SK-N-SH treated with all-trans-retinoic acid at 6 μM for 48 hours (cell line): ENCODE measurements around the gene COG8.

Source experiments
- ATAC-seq: fragments of 200-7000 bp; cut with Tn5 transposase; 3 replicates; pipeline ENCODE4 v1.9.1; 2020; ENCODE audit warnings: mild to moderate bottlenecking, moderate library complexity
- ARNTL ChIP-seq: fragments of 450-650 bp; formaldehyde crosslinking; IDR thresholded peaks from 2 replicates; pipeline ENCODE4 v1.5.0; 2020; ENCODE audit warnings: low read depth, mild to moderate bottlenecking, moderate library complexity, borderline replicate concordance
- BACH2 ChIP-seq: fragments of 250-450 bp; sonication (Bioruptor Pico); IDR thresholded peaks from 2 replicates; pipeline ENCODE4 v1.9.0; 2021; ENCODE audit warnings: mild to moderate bottlenecking, borderline replicate concordance
- CSDC2 ChIP-seq: fragments of 250-450 bp; sonication (Bioruptor Pico); IDR thresholded peaks from 2 replicates; pipeline ENCODE4 v1.5.0; 2020; ENCODE audit warnings: mild to moderate bottlenecking, moderate library complexity
- GLIS3 ChIP-seq: fragments of 250-450 bp; sonication (Bioruptor Pico); IDR thresholded peaks from 2 replicates; pipeline ENCODE4 v1.5.0; 2020; ENCODE audit warnings: mild to moderate bottlenecking, moderate library complexity
- ISL1 ChIP-seq: fragments of 250-450 bp; sonication (Bioruptor Pico); IDR thresholded peaks from 2 replicates; pipeline ENCODE4 v2.1.2; 2022; ENCODE audit warnings: mild to moderate bottlenecking, moderate library complexity
- OSR1 ChIP-seq: fragments of 250-450 bp; sonication (Bioruptor Pico); IDR thresholded peaks from 2 replicates; pipeline ENCODE4 v1.8.0; 2022; ENCODE audit warnings: moderate library complexity, mild to moderate bottlenecking, inconsistent platforms
- PATZ1 ChIP-seq: fragments of 250-450 bp; sonication (Bioruptor Pico); IDR thresholded peaks from 2 replicates; pipeline ENCODE4 v1.8.0; 2020; ENCODE audit warnings: mild to moderate bottlenecking, moderate library complexity, borderline replicate concordance
- RARB ChIP-seq: fragments of 250-450 bp; sonication (Bioruptor Pico); IDR thresholded peaks from 2 replicates; pipeline ENCODE4 v1.8.0; 2021; ENCODE audit warnings: mild to moderate bottlenecking, moderate library complexity
- SNAI2 ChIP-seq: fragments of 250-450 bp; sonication (Bioruptor Pico); IDR thresholded peaks from 2 replicates; pipeline ENCODE4 v1.5.0; 2020; ENCODE audit warnings: mild to moderate bottlenecking, moderate library complexity
- TCF4 ChIP-seq: fragments of 250-450 bp; sonication (Bioruptor Pico); IDR thresholded peaks from 2 replicates; pipeline ENCODE4 v1.8.0; 2021; ENCODE audit warnings: mild to moderate bottlenecking, moderate library complexity, borderline replicate concordance
- TOX ChIP-seq: fragments of 250-450 bp; sonication (Bioruptor Pico); IDR thresholded peaks from 2 replicates; pipeline ENCODE4 v1.8.0; 2021; ENCODE audit warnings: mild to moderate bottlenecking, moderate library complexity, borderline replicate concordance
- TSHZ2 ChIP-seq: fragments of 250-450 bp; sonication (Bioruptor Pico); IDR thresholded peaks from 2 replicates; pipeline ENCODE4 v1.5.0; 2020; ENCODE audit warnings: mild to moderate bottlenecking, moderate library complexity
- ZC3H10 ChIP-seq: fragments of 250-450 bp; sonication (Bioruptor Pico); IDR thresholded peaks from 2 replicates; pipeline ENCODE4 v1.5.1; 2021; ENCODE audit warnings: mild to moderate bottlenecking, moderate library complexity
- ZFP3 ChIP-seq: fragments of 250-450 bp; sonication (Bioruptor Pico); IDR thresholded peaks from 2 replicates; pipeline ENCODE4 v1.5.0; 2020; ENCODE audit warnings: mild to moderate bottlenecking, moderate library complexity
- ZFP30 ChIP-seq: fragments of 450-650 bp; formaldehyde crosslinking; IDR thresholded peaks from 2 replicates; pipeline ENCODE4 v1.5.0; 2022; ENCODE audit warnings: mild to moderate bottlenecking, moderate library complexity
- ZNF565 ChIP-seq: fragments of 450-650 bp; formaldehyde crosslinking; conservative IDR thresholded peaks from 2 replicates; pipeline ENCODE4 v1.5.0; 2020; ENCODE audit warnings: low read depth, mild to moderate bottlenecking, moderate library complexity
- ZNF70 ChIP-seq: fragments of 450-650 bp; formaldehyde crosslinking; IDR thresholded peaks from 2 replicates; pipeline ENCODE4 v1.5.0; 2020; ENCODE audit warnings: mild to moderate bottlenecking, moderate library complexity
- ZNF8 ChIP-seq: fragments of 450-650 bp; formaldehyde crosslinking; IDR thresholded peaks from 2 replicates; pipeline ENCODE4 v1.5.0; 2020; ENCODE audit warnings: mild to moderate bottlenecking, moderate library complexity
- TF ChIP-seq, protein P1 (sequence below): fragments of 250-450 bp; sonication (Bioruptor Pico); IDR thresholded peaks from 2 replicates; pipeline ENCODE4 v1.5.1; 2020; ENCODE audit warnings: low read depth, mild to moderate bottlenecking, moderate library complexity
- TF ChIP-seq, protein P2 (sequence below): fragments of 250-450 bp; sonication (Bioruptor Pico); IDR thresholded peaks from 2 replicates; pipeline ENCODE4 v1.5.1; 2021; ENCODE audit warnings: mild to moderate bottlenecking, moderate library complexity
- TF ChIP-seq, protein P3 (sequence below): fragments of 250-450 bp; sonication (Bioruptor Pico); IDR thresholded peaks from 2 replicates; pipeline ENCODE4 v1.8.0; 2021; ENCODE audit warnings: low read depth, mild to moderate bottlenecking, moderate library complexity, borderline replicate concordance

COG8 gene, protein sequence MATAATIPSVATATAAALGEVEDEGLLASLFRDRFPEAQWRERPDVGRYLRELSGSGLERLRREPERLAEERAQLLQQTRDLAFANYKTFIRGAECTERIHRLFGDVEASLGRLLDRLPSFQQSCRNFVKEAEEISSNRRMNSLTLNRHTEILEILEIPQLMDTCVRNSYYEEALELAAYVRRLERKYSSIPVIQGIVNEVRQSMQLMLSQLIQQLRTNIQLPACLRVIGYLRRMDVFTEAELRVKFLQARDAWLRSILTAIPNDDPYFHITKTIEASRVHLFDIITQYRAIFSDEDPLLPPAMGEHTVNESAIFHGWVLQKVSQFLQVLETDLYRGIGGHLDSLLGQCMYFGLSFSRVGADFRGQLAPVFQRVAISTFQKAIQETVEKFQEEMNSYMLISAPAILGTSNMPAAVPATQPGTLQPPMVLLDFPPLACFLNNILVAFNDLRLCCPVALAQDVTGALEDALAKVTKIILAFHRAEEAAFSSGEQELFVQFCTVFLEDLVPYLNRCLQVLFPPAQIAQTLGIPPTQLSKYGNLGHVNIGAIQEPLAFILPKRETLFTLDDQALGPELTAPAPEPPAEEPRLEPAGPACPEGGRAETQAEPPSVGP

DNA sequence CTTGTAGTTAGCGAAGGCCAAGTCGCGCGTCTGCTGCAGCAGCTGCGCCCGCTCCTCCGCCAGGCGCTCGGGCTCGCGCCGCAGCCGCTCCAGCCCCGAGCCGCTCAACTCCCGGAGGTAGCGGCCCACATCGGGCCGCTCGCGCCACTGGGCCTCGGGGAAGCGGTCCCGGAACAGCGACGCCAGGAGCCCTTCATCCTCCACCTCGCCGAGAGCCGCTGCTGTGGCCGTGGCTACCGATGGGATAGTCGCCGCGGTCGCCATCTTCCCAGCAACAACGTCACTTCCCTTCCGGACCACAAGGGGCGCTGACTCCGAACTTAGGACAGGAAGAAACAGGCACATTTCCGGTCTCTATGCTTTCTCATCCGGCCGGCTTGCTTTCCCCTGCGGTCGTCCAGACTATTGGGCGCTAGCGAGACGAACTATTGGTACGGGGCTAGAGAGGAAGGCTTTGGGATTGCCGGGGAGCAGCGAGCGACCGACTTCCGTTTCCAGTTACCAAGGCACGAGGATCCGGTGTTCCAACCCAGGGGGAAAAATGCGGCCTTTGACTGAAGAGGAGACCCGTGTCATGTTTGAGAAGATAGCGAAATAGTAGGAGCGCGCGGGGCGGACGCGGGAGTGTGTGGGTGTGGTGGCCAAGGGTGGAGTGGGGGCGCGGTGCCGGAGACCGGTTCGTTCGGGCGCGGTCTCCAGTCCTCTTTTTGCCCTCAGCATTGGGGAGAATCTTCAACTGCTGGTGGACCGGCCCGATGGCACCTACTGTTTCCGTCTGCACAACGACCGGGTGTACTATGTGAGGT is at the start of gene COG8, which contains the start of gene NIP7:
TSS of gene COG8 (minus strand) at position 276 of the 806 bp plus-strand sequence. CDS start at position 264, 12 bp downstream.
TSS of gene NIP7 (plus strand) at position 484 of the 806 bp plus-strand sequence. CDS start at position 542, 58 bp downstream.
- peak; percentile 99 for ATAC-seq
- TF ChIP-seq TCF4 (CRISPR knock-in tag) (no peak), ISL1 (no peak), TOX (CRISPR knock-in tag) (no peak), SNAI2 (CRISPR knock-in tag) (no peak)

- TF ChIP-seq PATZ1, result no peak
- no peak for TF ChIP-seq TCF4 (CRISPR knock-in tag)
- no peak for TF ChIP-seq BACH2 (CRISPR knock-in tag)
- no peak for TF ChIP-seq SNAI2 (CRISPR knock-in tag)
- no peak for TF ChIP-seq ZNF565 (CRISPR knock-in tag)
- TF ChIP-seq ZFP30 (CRISPR knock-in tag), result no peak
- no peak for TF ChIP-seq OSR1 (CRISPR knock-in tag)
- TF ChIP-seq ZNF8 (CRISPR knock-in tag), result no peak
- no peak for TF ChIP-seq ZFP3
- no peak for TF ChIP-seq ARNTL (CRISPR knock-in tag)
- TF ChIP-seq ZC3H10 (CRISPR knock-in tag), result no peak
- ATAC-seq, result no peak
Observed at GRCh38 chr16:69386596-69386995, 47.2 kb upstream of the COG8 start.

GRCh38 chr16:69384974-69385373 is 45.6 kb upstream of the COG8 start:
- TF ChIP-seq ZNF565 (CRISPR knock-in tag), result no peak
- no peak for TF ChIP-seq OSR1 (CRISPR knock-in tag)
- TF ChIP-seq, protein P1, sequence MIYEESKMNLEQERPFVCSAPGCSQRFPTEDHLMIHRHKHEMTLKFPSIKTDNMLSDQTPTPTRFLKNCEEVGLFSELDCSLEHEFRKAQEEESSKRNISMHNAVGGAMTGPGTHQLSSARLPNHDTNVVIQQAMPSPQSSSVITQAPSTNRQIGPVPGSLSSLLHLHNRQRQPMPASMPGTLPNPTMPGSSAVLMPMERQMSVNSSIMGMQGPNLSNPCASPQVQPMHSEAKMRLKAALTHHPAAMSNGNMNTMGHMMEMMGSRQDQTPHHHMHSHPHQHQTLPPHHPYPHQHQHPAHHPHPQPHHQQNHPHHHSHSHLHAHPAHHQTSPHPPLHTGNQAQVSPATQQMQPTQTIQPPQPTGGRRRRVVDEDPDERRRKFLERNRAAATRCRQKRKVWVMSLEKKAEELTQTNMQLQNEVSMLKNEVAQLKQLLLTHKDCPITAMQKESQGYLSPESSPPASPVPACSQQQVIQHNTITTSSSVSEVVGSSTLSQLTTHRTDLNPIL (CRISPR knock-in tag), result no peak
- TF ChIP-seq GLIS3 (CRISPR knock-in tag), result no peak
- no peak for TF ChIP-seq ZFP3
- no peak for TF ChIP-seq ZFP30 (CRISPR knock-in tag)
- TF ChIP-seq, protein P2, sequence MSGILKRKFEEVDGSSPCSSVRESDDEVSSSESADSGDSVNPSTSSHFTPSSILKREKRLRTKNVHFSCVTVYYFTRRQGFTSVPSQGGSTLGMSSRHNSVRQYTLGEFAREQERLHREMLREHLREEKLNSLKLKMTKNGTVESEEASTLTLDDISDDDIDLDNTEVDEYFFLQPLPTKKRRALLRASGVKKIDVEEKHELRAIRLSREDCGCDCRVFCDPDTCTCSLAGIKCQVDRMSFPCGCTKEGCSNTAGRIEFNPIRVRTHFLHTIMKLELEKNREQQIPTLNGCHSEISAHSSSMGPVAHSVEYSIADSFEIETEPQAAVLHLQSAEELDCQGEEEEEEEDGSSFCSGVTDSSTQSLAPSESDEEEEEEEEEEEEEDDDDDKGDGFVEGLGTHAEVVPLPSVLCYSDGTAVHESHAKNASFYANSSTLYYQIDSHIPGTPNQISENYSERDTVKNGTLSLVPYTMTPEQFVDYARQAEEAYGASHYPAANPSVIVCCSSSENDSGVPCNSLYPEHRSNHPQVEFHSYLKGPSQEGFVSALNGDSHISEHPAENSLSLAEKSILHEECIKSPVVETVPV (CRISPR knock-in tag), result no peak
- TF ChIP-seq ZNF70 (CRISPR knock-in tag), result no peak
- TF ChIP-seq RARB (CRISPR knock-in tag), result no peak
- no peak for TF ChIP-seq BACH2 (CRISPR knock-in tag)
- no peak for TF ChIP-seq CSDC2 (CRISPR knock-in tag)
- no peak for TF ChIP-seq SNAI2 (CRISPR knock-in tag)
- TF ChIP-seq, protein P3, sequence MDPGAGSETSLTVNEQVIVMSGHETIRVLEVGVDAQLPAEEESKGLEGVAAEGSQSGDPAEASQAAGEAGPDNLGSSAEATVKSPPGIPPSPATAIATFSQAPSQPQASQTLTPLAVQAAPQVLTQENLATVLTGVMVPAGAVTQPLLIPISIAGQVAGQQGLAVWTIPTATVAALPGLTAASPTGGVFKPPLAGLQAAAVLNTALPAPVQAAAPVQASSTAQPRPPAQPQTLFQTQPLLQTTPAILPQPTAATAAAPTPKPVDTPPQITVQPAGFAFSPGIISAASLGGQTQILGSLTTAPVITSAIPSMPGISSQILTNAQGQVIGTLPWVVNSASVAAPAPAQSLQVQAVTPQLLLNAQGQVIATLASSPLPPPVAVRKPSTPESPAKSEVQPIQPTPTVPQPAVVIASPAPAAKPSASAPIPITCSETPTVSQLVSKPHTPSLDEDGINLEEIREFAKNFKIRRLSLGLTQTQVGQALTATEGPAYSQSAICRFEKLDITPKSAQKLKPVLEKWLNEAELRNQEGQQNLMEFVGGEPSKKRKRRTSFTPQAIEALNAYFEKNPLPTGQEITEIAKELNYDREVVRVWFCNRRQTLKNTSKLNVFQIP (CRISPR knock-in tag), result no peak
- no peak for TF ChIP-seq ARNTL (CRISPR knock-in tag)
- TF ChIP-seq TSHZ2 (CRISPR knock-in tag), result no peak
- no peak for ATAC-seq
